GM12878 (cell line): Measurements from ENCODE around the gene ADIPOR1. TPM values are rescaled to one million over a fixed set of nuclear protein-coding genes. Genes with fewer than 3 reads are reported as not detected.

Experiments
- ATAC-seq: fragments of 200-7000 bp; cut with Tn5 transposase; 3 replicates; pipeline ENCODE4 v1.9.1; 2020; ENCODE audit warnings: mild to moderate bottlenecking, moderate library complexity
- BruUV-seq: library from RNA; stranded (reverse); fragments of 400-500 nt; replicated peaks from 2 replicates; lab custom pipeline; 2021; lab: Mats Ljungman, UMichigan
- CTCF ChIA-PET: fragments of 300-600 bp; sonication (Branson Sonifier 250); formaldehyde crosslinking; extraction: SDS; loops from one replicate; lab custom pipeline; 2021; ENCODE audit warnings: inconsistent platforms; lab: Yijun Ruan, JAX
- POLR2A ChIA-PET: fragments of 350-600 bp; formaldehyde crosslinking; extraction: SDS; loops from one replicate; lab custom pipeline; 2021; ENCODE audit warnings: inconsistent platforms; lab: Charles Lee
- RAD21 ChIA-PET: fragments of 300-600 bp; sonication (Branson Sonifier 250); formaldehyde crosslinking; loops from one replicate; lab custom pipeline; 2023; ENCODE audit warnings: antibody characterized with exemption; ENCODE audit not compliant: unreplicated experiment; lab: Charles Lee
- SMC1A ChIA-PET: fragments of 300-600 bp; sonication (Branson Sonifier 250); formaldehyde crosslinking; loops from one replicate; lab custom pipeline; 2023; ENCODE audit not compliant: unreplicated experiment, uncharacterized antibody; lab: Charles Lee
- DNase-seq: peaks from one replicate; pipeline ENCODE4 v3.0.0-alpha.2; 2011; ENCODE audit warnings: low read depth, low spot score
- FAIRE-seq: peaks from 3 replicates; lab custom pipeline; 2011; peaks lifted over from hg19 to GRCh38; lab: Jason Lieb, UNC
- H2AFZ ChIP-seq: 2 replicates; pipeline ENCODE4 v1.6.0; 2011; ENCODE audit warnings: low read depth, low read length, control low read depth; ENCODE audit not compliant: control insufficient read depth
- H3K27ac ChIP-seq: 2 replicates; pipeline ENCODE4 v1.5.1; 2011; ENCODE audit warnings: control low read depth; ENCODE audit not compliant: control insufficient read depth, insufficient read depth
- H3K27me3 ChIP-seq, 2 experiments: replicated peaks in 1 of 2; 2 replicates each; pipeline versions ENCODE4 v1.6.0 to v1.6.1; 2011; ENCODE audit warnings: low read length in 1 of 2; ENCODE audit not compliant: control insufficient read depth in 2 of 2, insufficient read depth in 2 of 2
- H3K36me3 ChIP-seq, 2 experiments: 2 replicates each; pipeline ENCODE4 v1.5.1; 2011; ENCODE audit warnings: low read length in 1 of 2; ENCODE audit not compliant: control insufficient read depth in 2 of 2, insufficient read depth in 2 of 2
- H3K4me1 ChIP-seq: 2 replicates; pipeline ENCODE4 v1.6.1; 2011; ENCODE audit warnings: mild to moderate bottlenecking, low read length, moderate library complexity, mixed read lengths; ENCODE audit not compliant: control insufficient read depth, insufficient read depth
- H3K4me2 ChIP-seq: 2 replicates; pipeline ENCODE4 v1.6.0; 2011; ENCODE audit warnings: control low read depth; ENCODE audit not compliant: control insufficient read depth, insufficient read depth
- H3K4me3 ChIP-seq: fragments of 200-600 bp; sonication (generic); 2 replicates; pipeline ENCODE4 v1.5.1; 2016
- H3K79me2 ChIP-seq: 2 replicates; pipeline ENCODE4 v1.6.0; 2011; ENCODE audit warnings: low read length; ENCODE audit not compliant: control insufficient read depth, insufficient read depth
- H3K9ac ChIP-seq: 2 replicates; pipeline ENCODE4 v1.8.0; 2011; ENCODE audit warnings: low read length, control low read depth, mixed read lengths; ENCODE audit not compliant: control insufficient read depth, insufficient read depth
- H3K9me3 ChIP-seq: replicated peaks from 3 replicates; pipeline ENCODE4 v1.5.1; 2011; ENCODE audit warnings: mild to moderate bottlenecking, low read length; ENCODE audit not compliant: control insufficient read depth, insufficient read depth
- H4K20me1 ChIP-seq: 2 replicates; pipeline ENCODE4 v1.6.0; 2011; ENCODE audit not compliant: control insufficient read depth, insufficient read depth
- ATF7 ChIP-seq: fragments of 450-650 bp; IDR thresholded peaks from 2 replicates; pipeline ENCODE4 v1.6.1; 2016; ENCODE audit warnings: low read depth, mild to moderate bottlenecking
- BACH1 ChIP-seq: fragments of 450-650 bp; IDR thresholded peaks from 2 replicates; pipeline ENCODE4 v1.6.1; 2017; ENCODE audit warnings: mild to moderate bottlenecking, borderline replicate concordance
- E2F8 ChIP-seq: fragments of 450-650 bp; IDR thresholded peaks from 2 replicates; pipeline ENCODE4 v1.6.1; 2018; ENCODE audit warnings: mild to moderate bottlenecking, low read depth, moderate library complexity; ENCODE audit not compliant: partially characterized antibody
- EZH2 ChIP-seq: IDR thresholded peaks from 2 replicates; pipeline ENCODE4 v1.6.1; 2012; ENCODE audit warnings: low read depth, mild to moderate bottlenecking, control low read depth, inconsistent platforms, low read length, borderline replicate concordance; ENCODE audit not compliant: control insufficient read depth
- HDGF ChIP-seq: fragments of 450-650 bp; IDR thresholded peaks from 2 replicates; pipeline ENCODE4 v1.6.1; 2016; ENCODE audit warnings: antibody characterized with exemption
- SRF ChIP-seq, 2 experiments: IDR thresholded peaks; 2 replicates each; pipeline ENCODE4 v1.6.1; 2011; ENCODE audit warnings: low read depth in 2 of 2, low read length in 2 of 2, mild to moderate bottlenecking in 1 of 2, moderate library complexity in 1 of 2
- ZNF687 ChIP-seq: fragments of 450-650 bp; IDR thresholded peaks from 2 replicates; pipeline ENCODE4 v1.6.1; 2017; ENCODE audit warnings: mild to moderate bottlenecking, moderate library complexity
- WGBS: methylation state at CpG from one replicate; pipeline ENCODE4 v1.1.6; 2016; ENCODE audit warnings: low lambda C conversion rate; ENCODE audit not compliant: insufficient replicate concordance, insufficient coverage; ENCODE audit errors: missing lambda C conversion rate; 5-methylcytosine and 5-hydroxymethylcytosine counted together
- in situ Hi-C: fragments of 300-500 bp; cut with MboI; formaldehyde crosslinking; loops from 9 replicates; pipeline ENCODE4 v1.14.3; 2018; ENCODE audit warnings: mixed read lengths
- intact Hi-C: fragments of 100-400 bp; cut with micrococcal nuclease; formaldehyde crosslinking; loops from one replicate; pipeline ENCODE4 v1.14.2; 2022; ENCODE audit not compliant: unreplicated experiment
- polyA plus RNA-seq, 11 experiments: library from polyadenylated mRNA; depleted of rRNA in 4 of 11; unstranded in 6 of 11; stranded (reverse) in 5 of 11; fragments of >200 nt; fragmentation: Nextera tagmentation in 4 of 11; fragmentation: Illumina TruSeq in 1 of 11; extraction: Ambion mirVana in 4 of 11; extraction: Trizol in 1 of 11; gene quantifications; 1 replicate in 1 of 11; 2 replicates in 10 of 11; pipeline versions ENCODE4 v1.2.1 to v1.2.3, GENCODE V29; 2011 to 2016; ENCODE audit warnings: inconsistent platforms in 2 of 11, missing spikeins in 2 of 11, low read depth in 1 of 11
- total RNA-seq, 4 experiments: library from RNA; depleted of rRNA in 3 of 4; stranded (reverse); fragments of >200 nt in 3 of 4; fragmentation: Illumina TruSeq in 1 of 4; extraction: Trizol in 1 of 4; gene quantifications; 2 replicates each; pipeline versions ENCODE4 v1.2.1 to v1.2.3, GENCODE V29; 2013 to 2021

The ADIPOR1 gene
- total and polyA plus RNA-seq, 10 of the 15 experiments (the other 5 are each of a cell fraction or from before 2014, with no cell fraction given), result 18.4 to 122 (median 65.6) TPM

- ATAC-seq, result no peak
- ChIA-PET SMC1A (no interaction called here), RAD21 (interaction anchor here (1.0 kb wide), 1 partner anchor 12 kb away, joined by 4 read pairs; no protein-coding TSS in a partner anchor), POLR2A (interaction anchor here (0.8 to 1.0 kb wide), 3 partner anchors 10 to 69 kb away, joined by 3 read pairs; no protein-coding TSS in a partner anchor), CTCF (no interaction called here)
- Histone ChIP-seq H3K9me3 (no peaks in the 10 kb centered on the region), H3K4me2 (no peak overlapping the region), H3K9ac (no peak overlapping the region), H2AFZ (no peak overlapping the region), H3K4me1 (peaks cover 23% of the 10 kb centered on the region), H3K79me2 (peaks cover 7% of the 10 kb centered on the region), H4K20me1 (no peaks in the 10 kb centered on the region), H3K27me3 (no peaks in the 10 kb centered on the region), H3K4me3 (no peak overlapping the region), H3K36me3 (no peaks in the 10 kb centered on the region; a peak in 2 of 4 replicates), H3K27ac (no peak overlapping the region)
- FAIRE-seq, result no peak
- 92% methylated on average over 6 of the region's 6 CpGs for WGBS
- intact Hi-C loops (no loop called here), in situ Hi-C loops (no loop called here)
- BruUV-seq, result no TSS peak
- DNase-seq, result no peak
- TF ChIP-seq E2F8 (no peak), ZNF687 (no peak), BACH1 (no peak), EZH2 (no peak), HDGF (no peak), ATF7 (no peak), SRF (IDR thresholded peaks at IDR 0.05; ENCODE audit: low read depth in 2 of 2, low read length in 2 of 2) (no peak)
Measured at GRCh38 chr1:202964791-202965410, 6.8 kb upstream of the ADIPOR1 start.
